MCF 10A (cell line): Measurements from ENCODE around the gene LCE1B. TPM values are rescaled to one million over a fixed set of nuclear protein-coding genes. Genes with fewer than 3 reads are reported as not detected.

Experiments
- BruUV-seq: library from RNA; stranded (reverse); fragments of 400-500 nt; replicated peaks from 2 replicates; lab custom pipeline; 2021; lab: Mats Ljungman, UMichigan
- CTCF ChIA-PET: fragments of 300-600 bp; sonication (Branson Sonifier 250); formaldehyde crosslinking; extraction: SDS; loops from one replicate; lab custom pipeline; 2021; ENCODE audit warnings: antibody characterized with exemption, inconsistent platforms; lab: Yijun Ruan, JAX
- POLR2A ChIA-PET: fragments of 300-600, 350-650 bp; sonication (Branson Sonifier 250); formaldehyde crosslinking; extraction: SDS; loops from one replicate; lab custom pipeline; 2020; ENCODE audit warnings: antibody characterized with exemption, inconsistent platforms; lab: Yijun Ruan, JAX
- DNase-seq: peaks from one replicate; pipeline ENCODE4 v3.0.0-alpha.2; 2018; ENCODE audit not compliant: unreplicated experiment
- H3K27ac Mint-ChIP-seq: one replicate; pipeline ENCODE4 v1.8.0; 2022; ENCODE audit warnings: mild to moderate bottlenecking, low read depth, mixed read lengths; ENCODE audit not compliant: unreplicated experiment
- H3K27me3 Mint-ChIP-seq: one replicate; pipeline ENCODE4 v1.8.0; 2022; ENCODE audit warnings: mixed read lengths; ENCODE audit not compliant: insufficient read depth, unreplicated experiment
- H3K36me3 Mint-ChIP-seq: one replicate; pipeline ENCODE4 v1.8.0; 2022; ENCODE audit warnings: mild to moderate bottlenecking, moderate library complexity, mixed read lengths; ENCODE audit not compliant: insufficient read depth, unreplicated experiment
- H3K4me1 Mint-ChIP-seq: one replicate; pipeline ENCODE4 v1.8.0; 2022; ENCODE audit warnings: mixed read lengths; ENCODE audit not compliant: insufficient read depth, unreplicated experiment
- H3K4me3 Mint-ChIP-seq: one replicate; pipeline ENCODE4 v1.8.0; 2022; ENCODE audit warnings: mild to moderate bottlenecking, moderate library complexity, mixed read lengths; ENCODE audit not compliant: unreplicated experiment
- H3K9me3 Mint-ChIP-seq: one replicate; pipeline ENCODE4 v1.8.0; 2022; ENCODE audit warnings: mixed read lengths; ENCODE audit not compliant: unreplicated experiment
- intact Hi-C: fragments of 100-400 bp; cut with micrococcal nuclease; formaldehyde crosslinking; loops from 2 replicates; pipeline ENCODE4 v1.14.1; 2022
- total RNA-seq: library from RNA; stranded (reverse); gene quantifications from 2 replicates; pipeline ENCODE4 v1.2.3, GENCODE V29; 2022
- TF ChIP-seq, protein P1 (sequence below): fragments of 200-600 bp; IDR thresholded peaks from one replicate; pipeline ENCODE4 v1.8.0; 2022; ENCODE audit warnings: antibody characterized with exemption, mild to moderate bottlenecking; ENCODE audit not compliant: unreplicated experiment

Gene LCE1B
- total RNA-seq, 1 experiment from 2014 or later: 2.0 TPM

DNA sequence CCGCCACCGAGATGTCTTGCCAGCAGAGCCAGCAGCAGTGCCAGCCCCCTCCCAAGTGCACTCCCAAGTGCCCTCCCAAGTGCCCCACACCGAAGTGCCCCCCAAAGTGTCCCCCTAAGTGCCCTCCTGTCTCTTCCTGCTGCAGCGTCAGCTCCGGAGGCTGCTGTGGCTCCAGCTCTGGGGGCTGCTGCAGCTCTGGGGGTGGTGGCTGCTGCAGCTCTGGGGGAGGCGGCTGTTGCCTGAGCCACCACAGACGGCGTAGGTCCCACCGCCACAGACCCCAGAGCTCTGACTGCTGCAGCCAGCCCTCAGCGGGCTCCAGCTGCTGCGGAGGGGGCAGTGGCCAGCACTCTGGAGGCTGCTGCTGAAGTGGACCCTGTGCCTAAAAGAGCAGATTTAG, 35.4 kb upstream of the LCE1B start:
- Mint-ChIP-seq H3K27ac (no peak overlapping the region), H3K9me3 (peaks cover 6% of the 10 kb centered on the region), H3K36me3 (no peaks in the 10 kb centered on the region), H3K27me3 (no peaks in the 10 kb centered on the region), H3K4me1 (no peaks in the 10 kb centered on the region), H3K4me3 (no peak overlapping the region)
- TF ChIP-seq, protein P1, sequence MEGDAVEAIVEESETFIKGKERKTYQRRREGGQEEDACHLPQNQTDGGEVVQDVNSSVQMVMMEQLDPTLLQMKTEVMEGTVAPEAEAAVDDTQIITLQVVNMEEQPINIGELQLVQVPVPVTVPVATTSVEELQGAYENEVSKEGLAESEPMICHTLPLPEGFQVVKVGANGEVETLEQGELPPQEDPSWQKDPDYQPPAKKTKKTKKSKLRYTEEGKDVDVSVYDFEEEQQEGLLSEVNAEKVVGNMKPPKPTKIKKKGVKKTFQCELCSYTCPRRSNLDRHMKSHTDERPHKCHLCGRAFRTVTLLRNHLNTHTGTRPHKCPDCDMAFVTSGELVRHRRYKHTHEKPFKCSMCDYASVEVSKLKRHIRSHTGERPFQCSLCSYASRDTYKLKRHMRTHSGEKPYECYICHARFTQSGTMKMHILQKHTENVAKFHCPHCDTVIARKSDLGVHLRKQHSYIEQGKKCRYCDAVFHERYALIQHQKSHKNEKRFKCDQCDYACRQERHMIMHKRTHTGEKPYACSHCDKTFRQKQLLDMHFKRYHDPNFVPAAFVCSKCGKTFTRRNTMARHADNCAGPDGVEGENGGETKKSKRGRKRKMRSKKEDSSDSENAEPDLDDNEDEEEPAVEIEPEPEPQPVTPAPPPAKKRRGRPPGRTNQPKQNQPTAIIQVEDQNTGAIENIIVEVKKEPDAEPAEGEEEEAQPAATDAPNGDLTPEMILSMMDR: no peak
- no peak for DNase-seq
- ChIA-PET POLR2A (no interaction called here), CTCF (interaction anchor here (0.6 to 1.1 kb wide), 3 partner anchors 121 to 417 kb away, joined by 3 to 4 read pairs (median 4); no protein-coding TSS in a partner anchor)
- no TSS peak for BruUV-seq
- intact Hi-C loops: no loop called here

- H3K27ac Mint-ChIP-seq: no peak overlapping the region
- no peaks in the 10 kb centered on the region for H3K4me1 Mint-ChIP-seq
- no peak overlapping the region for H3K4me3 Mint-ChIP-seq
- intact Hi-C loops: no loop called here
- TF ChIP-seq, protein P1: peak; percentile 52
- H3K27me3 Mint-ChIP-seq: no peaks in the 10 kb centered on the region
- peak; percentile 75 for DNase-seq
- BruUV-seq: no TSS peak
- CTCF ChIA-PET: interaction anchor here (0.5 to 2.6 kb wide), 11 partner anchors 9 to 439 kb away, joined by 3 to 8 read pairs (median 3); a partner anchor contains a TSS
- POLR2A ChIA-PET: interaction anchor here (0.7 to 1.4 kb wide), 2 partner anchors 8 to 40 kb away, joined by 3 read pairs; no protein-coding TSS in a partner anchor
- H3K36me3 Mint-ChIP-seq: no peaks in the 10 kb centered on the region
- H3K9me3 Mint-ChIP-seq: no peaks in the 10 kb centered on the region
Measured at GRCh38 chr1:152777510-152778137, 34.1 kb upstream of the LCE1B start.

- no peaks in the 10 kb centered on the region for H3K27me3 Mint-ChIP-seq
- no peaks in the 10 kb centered on the region for H3K36me3 Mint-ChIP-seq
- H3K9me3 Mint-ChIP-seq: no peaks in the 10 kb centered on the region
- TF ChIP-seq, protein P1: no peak
- ChIA-PET CTCF (interaction anchor here (0.6 to 1.5 kb wide), 2 partner anchors 129 to 734 kb away, joined by 4 to 8 read pairs; no protein-coding TSS in a partner anchor), POLR2A (interaction anchor here (0.5 kb wide), 1 partner anchor 426 kb away, joined by 3 read pairs; no protein-coding TSS in a partner anchor)
- intact Hi-C loops: no loop called here
- peaks cover 10% of the 10 kb centered on the region for H3K4me1 Mint-ChIP-seq
- peak; percentile 0 for DNase-seq
- no TSS peak for BruUV-seq
- H3K4me3 Mint-ChIP-seq: no peak overlapping the region
- no peak overlapping the region for H3K27ac Mint-ChIP-seq
Measured at GRCh38 chr1:152783095-152783494, 28.7 kb upstream of the LCE1B start.

DNA sequence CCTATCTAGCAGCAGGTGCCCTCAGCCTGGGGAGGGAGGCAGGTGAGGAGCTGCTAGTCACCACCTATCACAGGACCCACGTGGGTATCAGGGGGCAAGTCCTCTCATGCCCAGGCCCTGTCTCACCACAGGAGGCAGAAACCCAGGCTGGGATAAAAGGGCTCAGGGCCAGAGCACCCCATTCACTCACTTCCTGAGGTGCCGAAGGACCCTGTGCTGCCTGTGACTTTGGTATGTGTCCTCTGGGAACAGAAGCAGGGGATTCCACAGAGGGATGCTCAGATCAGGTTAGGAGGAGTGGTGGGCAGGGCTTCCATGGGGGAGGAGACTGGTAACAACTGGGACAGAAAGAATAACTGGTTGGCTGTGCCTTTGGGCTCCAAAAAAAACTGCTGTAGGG, 25.7 kb upstream of the LCE1B start, which contains the start of gene LCE1E:
TSS of gene LCE1E (plus strand) at position 181 of the 400 bp plus-strand sequence. CDS start 1,043 bp downstream, outside the sequence.
- peak; percentile 82 for DNase-seq
- H3K4me1 Mint-ChIP-seq: peaks cover 10% of the 10 kb centered on the region
- intact Hi-C loops: no loop called here
- no peaks in the 10 kb centered on the region for H3K36me3 Mint-ChIP-seq
- BruUV-seq: no TSS peak
- CTCF ChIA-PET: interaction anchor here (0.6 to 1.6 kb wide), 7 partner anchors 14 to 436 kb away, joined by 3 to 6 read pairs (median 3); partner anchors contain the start of gene LCE1B
- POLR2A ChIA-PET: interaction anchor here (0.8 to 3.1 kb wide), 6 partner anchors 9 to 28 kb away, joined by 3 to 18 read pairs (median 6); partner anchors contain the start of genes LCE1B and LCE1C
- no peaks in the 10 kb centered on the region for H3K9me3 Mint-ChIP-seq
- TF ChIP-seq, protein P1: no peak
- H3K27ac Mint-ChIP-seq: peak within 1 kb of the TSS; percentile 21
- no peaks in the 10 kb centered on the region for H3K27me3 Mint-ChIP-seq
- no peak within 1 kb of the TSS for H3K4me3 Mint-ChIP-seq
